ENCODE results near the gene TP53AIP1. TPM values are rescaled to one million over a fixed set of nuclear protein-coding genes. Genes with fewer than 3 reads are reported as not detected.

Gene TP53AIP1
- total RNA-seq, 1 donor from 2014 or later: not detected

GRCh38 chr11:128919216-128919615, 23.5 kb downstream of the TP53AIP1 start:
- ATAC-seq (ENCODE audit: low read depth): no peak
- TF ChIP-seq, protein P1, sequence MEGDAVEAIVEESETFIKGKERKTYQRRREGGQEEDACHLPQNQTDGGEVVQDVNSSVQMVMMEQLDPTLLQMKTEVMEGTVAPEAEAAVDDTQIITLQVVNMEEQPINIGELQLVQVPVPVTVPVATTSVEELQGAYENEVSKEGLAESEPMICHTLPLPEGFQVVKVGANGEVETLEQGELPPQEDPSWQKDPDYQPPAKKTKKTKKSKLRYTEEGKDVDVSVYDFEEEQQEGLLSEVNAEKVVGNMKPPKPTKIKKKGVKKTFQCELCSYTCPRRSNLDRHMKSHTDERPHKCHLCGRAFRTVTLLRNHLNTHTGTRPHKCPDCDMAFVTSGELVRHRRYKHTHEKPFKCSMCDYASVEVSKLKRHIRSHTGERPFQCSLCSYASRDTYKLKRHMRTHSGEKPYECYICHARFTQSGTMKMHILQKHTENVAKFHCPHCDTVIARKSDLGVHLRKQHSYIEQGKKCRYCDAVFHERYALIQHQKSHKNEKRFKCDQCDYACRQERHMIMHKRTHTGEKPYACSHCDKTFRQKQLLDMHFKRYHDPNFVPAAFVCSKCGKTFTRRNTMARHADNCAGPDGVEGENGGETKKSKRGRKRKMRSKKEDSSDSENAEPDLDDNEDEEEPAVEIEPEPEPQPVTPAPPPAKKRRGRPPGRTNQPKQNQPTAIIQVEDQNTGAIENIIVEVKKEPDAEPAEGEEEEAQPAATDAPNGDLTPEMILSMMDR (IDR thresholded peaks at IDR 0.05): no peak
- DNase-seq: no peak
- Mint-ChIP-seq H3K27me3 (peaks cover 35% of the 10 kb centered on the region), H3K4me3 (peak overlapping the region; percentile 5), H3K36me3 (ENCODE audit: low read depth) (no peaks in the 10 kb centered on the region), H3K27ac (no peak overlapping the region), H3K9me3 (no peaks in the 10 kb centered on the region), H3K4me1 (peaks cover 4% of the 10 kb centered on the region)
- CTCF ChIA-PET: no interaction called here
- POLR2A ChIA-PET: interaction anchor here (0.6 kb wide), 1 partner anchor 767 kb away, joined by 6 read pairs; no protein-coding TSS in a partner anchor
- intact Hi-C loops (cut with micrococcal nuclease): no loop called here

DNA sequence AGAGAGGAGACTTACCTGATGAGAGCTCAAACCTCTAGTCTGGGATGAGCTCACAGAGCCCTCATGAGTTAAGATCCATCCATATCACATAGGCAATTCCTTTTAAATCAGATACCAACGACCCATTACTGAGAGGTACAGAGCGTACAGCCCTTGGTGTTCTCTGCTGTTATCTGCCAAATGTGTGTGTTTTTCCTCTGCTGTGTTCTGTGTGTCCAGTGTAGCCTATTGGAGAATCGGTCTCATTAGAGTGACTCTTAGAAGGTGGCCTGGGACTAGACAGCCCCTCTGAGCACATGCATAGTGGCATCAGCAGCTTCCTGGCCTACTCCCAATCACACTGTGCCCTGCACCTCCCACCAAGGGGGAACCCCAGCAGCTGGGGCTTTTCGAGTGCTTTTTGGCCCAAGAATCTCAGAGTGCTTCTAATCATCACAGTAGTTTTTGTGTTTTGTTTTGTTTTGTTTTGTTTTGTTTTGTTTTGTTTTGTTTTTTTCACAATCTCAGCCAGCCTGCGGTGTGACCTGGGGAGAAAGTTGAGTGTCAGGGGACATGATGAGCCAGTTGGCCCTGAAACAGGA, 25.4 kb downstream of the TP53AIP1 start:
- POLR2A ChIA-PET: interaction anchor here (0.7 kb wide), 1 partner anchor 722 kb away, joined by 3 read pairs; no protein-coding TSS in a partner anchor
- H3K9me3 Mint-ChIP-seq: no peaks in the 10 kb centered on the region
- no peaks in the 10 kb centered on the region for H3K36me3 Mint-ChIP-seq (ENCODE audit: low read depth)
- no peak overlapping the region for H3K27ac Mint-ChIP-seq
- CTCF ChIA-PET: no interaction called here
- H3K4me3 Mint-ChIP-seq: no peak overlapping the region
- ATAC-seq (ENCODE audit: low read depth) (no peak), DNase-seq (no peak)
- TF ChIP-seq, protein P1 (IDR thresholded peaks at IDR 0.05): no peak
- intact Hi-C loops (cut with micrococcal nuclease): no loop called here
- H3K4me1 Mint-ChIP-seq: peaks cover 4% of the 10 kb centered on the region
- peaks cover 42% of the 10 kb centered on the region for H3K27me3 Mint-ChIP-seq

DNA sequence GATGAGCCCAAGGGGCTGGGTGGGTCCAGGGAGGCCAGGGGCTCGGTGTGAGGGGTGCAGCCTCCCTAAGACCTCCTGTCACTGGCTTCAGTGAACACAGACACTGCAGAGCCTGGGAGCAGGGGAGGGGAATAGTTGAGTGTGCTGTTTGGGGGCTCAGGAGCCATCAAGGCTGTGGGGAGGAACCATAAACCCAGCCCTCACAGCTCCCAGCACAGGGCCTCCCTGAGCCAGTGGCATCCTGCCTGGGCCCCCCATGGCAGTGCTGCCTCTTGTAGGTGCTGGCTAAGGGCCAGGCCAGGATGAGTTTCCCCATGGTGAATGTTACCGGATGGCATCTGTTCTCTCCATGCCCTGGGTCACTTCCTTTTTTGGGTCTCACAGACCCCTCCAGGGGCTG, 26.0 kb downstream of the TP53AIP1 start:
- peaks cover 46% of the 10 kb centered on the region for H3K27me3 Mint-ChIP-seq
- ATAC-seq (ENCODE audit: low read depth) (no peak), DNase-seq (no peak)
- no peak overlapping the region for H3K27ac Mint-ChIP-seq
- no peak overlapping the region for H3K4me3 Mint-ChIP-seq
- H3K4me1 Mint-ChIP-seq: peaks cover 4% of the 10 kb centered on the region
- POLR2A ChIA-PET: no interaction called here
- H3K36me3 Mint-ChIP-seq (ENCODE audit: low read depth): no peaks in the 10 kb centered on the region
- CTCF ChIA-PET: no interaction called here
- intact Hi-C loops (cut with micrococcal nuclease): no loop called here
- TF ChIP-seq, protein P1 (IDR thresholded peaks at IDR 0.05): no peak
- no peaks in the 10 kb centered on the region for H3K9me3 Mint-ChIP-seq

DNA sequence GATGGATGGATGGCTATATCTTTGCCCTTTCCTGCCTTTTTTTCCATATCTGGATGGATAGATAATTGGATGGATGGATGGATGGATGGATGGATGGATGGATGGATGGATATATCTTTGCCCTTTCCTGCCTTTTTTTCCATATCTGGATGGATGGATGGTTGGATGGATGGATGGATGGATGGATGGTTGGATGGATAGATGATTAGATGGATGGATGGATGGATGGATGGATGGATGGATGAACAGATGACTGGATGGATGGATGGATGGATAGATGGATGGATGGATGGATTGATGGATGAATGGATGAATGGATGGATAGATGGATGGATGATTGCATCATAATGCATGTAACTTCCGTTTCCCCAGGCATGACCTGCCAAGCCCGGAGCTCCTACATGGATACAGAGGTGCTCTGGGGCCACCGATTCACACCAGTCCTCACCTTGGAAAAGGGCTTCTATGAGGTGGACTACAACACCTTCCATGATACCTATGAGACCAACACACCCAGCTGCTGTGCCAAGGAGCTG, 26.6 kb downstream of the TP53AIP1 start:
- Mint-ChIP-seq H3K27ac (no peak overlapping the region), H3K36me3 (ENCODE audit: low read depth) (no peaks in the 10 kb centered on the region), H3K9me3 (no peaks in the 10 kb centered on the region), H3K4me1 (peaks cover 4% of the 10 kb centered on the region), H3K27me3 (peaks cover 47% of the 10 kb centered on the region), H3K4me3 (no peak overlapping the region)
- ChIA-PET POLR2A (no interaction called here), CTCF (no interaction called here)
- TF ChIP-seq, protein P1 (IDR thresholded peaks at IDR 0.05): no peak
- ATAC-seq (ENCODE audit: low read depth) (no peak), DNase-seq (no peak)
- intact Hi-C loops (cut with micrococcal nuclease): no loop called here

- DNase-seq (no peak), ATAC-seq (ENCODE audit: low read depth) (no peak)
- H3K27me3 Mint-ChIP-seq: peaks cover 44% of the 10 kb centered on the region
- H3K4me1 Mint-ChIP-seq: peaks cover 4% of the 10 kb centered on the region
- H3K4me3 Mint-ChIP-seq: no peak overlapping the region
- POLR2A ChIA-PET: no interaction called here
- CTCF ChIA-PET: no interaction called here
- H3K27ac Mint-ChIP-seq: no peak overlapping the region
- intact Hi-C loops (cut with micrococcal nuclease): no loop called here
- no peaks in the 10 kb centered on the region for H3K36me3 Mint-ChIP-seq (ENCODE audit: low read depth)
- TF ChIP-seq, protein P1 (IDR thresholded peaks at IDR 0.05): no peak
- H3K9me3 Mint-ChIP-seq: no peaks in the 10 kb centered on the region
These were observed 27.5 kb downstream of the TP53AIP1 start for GRCh38 chr11:128915149-128915521.
